ENCODE results near the gene PHYHIPL.
A peak's percentile ranks its signal among the peaks of the same experiment; 100 is the strongest.
"Not testable (repeated sequence)": the region's sequence is repeated elsewhere in the genome, so short reads cannot be mapped to it uniquely, and the experiment has no call there.

Gene PHYHIPL

GRCh38 chr10:59206204-59206720 lies 29.8 kb downstream of the PHYHIPL start:
- DNase-seq, result no peak

- no peak for DNase-seq
These were observed 35.9 kb downstream of the PHYHIPL start for GRCh38 chr10:59212301-59212798.

- no peak for DNase-seq
These were observed 37.7 kb downstream of the PHYHIPL start for GRCh38 chr10:59214160-59214559.

GRCh38 chr10:59216178-59216869 lies 39.9 kb downstream of the PHYHIPL start:
- no peak for DNase-seq

GRCh38 chr10:59222788-59223187 lies 46.3 kb downstream of the PHYHIPL start:
- DNase-seq, result no peak

GRCh38 chr10:59223597-59223996 lies 47.2 kb downstream of the PHYHIPL start:
- DNase-seq, result not testable (repeated sequence)

- DNase-seq, result no peak
These were observed 48.8 kb downstream of the PHYHIPL start for GRCh38 chr10:59225211-59225610.

GRCh38 chr10:59227136-59227673 lies 50.8 kb downstream of the PHYHIPL start:
- no peak for DNase-seq

- DNase-seq, result no peak
These were observed 53.0 kb downstream of the PHYHIPL start for GRCh38 chr10:59229441-59229840.

GRCh38 chr10:59234194-59234593 lies 57.8 kb downstream of the PHYHIPL start:
- DNase-seq, result no peak

- peak; percentile 67 to 91 for DNase-seq
These were observed 58.5 kb downstream of the PHYHIPL start for GRCh38 chr10:59234816-59235429.

- no peak for DNase-seq
These were observed 59.7 kb downstream of the PHYHIPL start for GRCh38 chr10:59236064-59236697.

- DNase-seq, result no peak
These were observed 61.3 kb downstream of the PHYHIPL start for GRCh38 chr10:59237775-59238174.

GRCh38 chr10:59239108-59239507 lies 62.7 kb downstream of the PHYHIPL start:
- not testable (repeated sequence) for DNase-seq

- peak; percentile 64 to 77 for DNase-seq
These were observed 64.2 kb downstream of the PHYHIPL start for GRCh38 chr10:59240582-59241183.

- no peak for DNase-seq
These were observed 65.6 kb downstream of the PHYHIPL start for GRCh38 chr10:59242057-59242456.

GRCh38 chr10:59242991-59243390 lies 66.5 kb downstream of the PHYHIPL start:
- no peak for DNase-seq

- DNase-seq, result no peak
These were observed 67.3 kb downstream of the PHYHIPL start for GRCh38 chr10:59243611-59244195.

GRCh38 chr10:59244871-59245270 lies 68.4 kb downstream of the PHYHIPL start:
- no peak for DNase-seq

- DNase-seq, result peak in 1 of 2 experiments; percentile 13
These were observed 69.2 kb downstream of the PHYHIPL start for GRCh38 chr10:59245686-59246085.

- no peak for DNase-seq
These were observed 76.0 kb downstream of the PHYHIPL start for GRCh38 chr10:59252491-59252890.

GRCh38 chr10:59255463-59255862 lies 79.0 kb downstream of the PHYHIPL start:
- DNase-seq, result no peak

- DNase-seq, result no peak
These were observed 80.8 kb downstream of the PHYHIPL start for GRCh38 chr10:59257224-59257623.

Data from Kasumi-1 (cell line).